MM.1S (cell line): ENCODE results near the gene DOK3.

ENCODE experiments used
- CTCF ChIP-seq: fragments of 300-600 bp; sonication (generic); IDR thresholded peaks from 2 replicates; pipeline ENCODE4 v1.5.1; 2016; ENCODE audit warnings: antibody characterized with exemption, low read length, mixed read lengths
- EZH2 ChIP-seq: fragments of 300-600 bp; sonication (generic); optimal IDR thresholded peaks from 2 replicates; pipeline ENCODE3; 2017; ENCODE audit warnings: low read depth, mild to moderate bottlenecking, antibody characterized with exemption, low read length, mixed read lengths
- EZH2phosphoT487 ChIP-seq: fragments of 300-600 bp; sonication (generic); IDR thresholded peaks from 2 replicates; pipeline ENCODE4 v1.6.1; 2018; ENCODE audit warnings: antibody characterized with exemption, low read length

GRCh38 chr5:177524539-177524900 is 14.9 kb upstream of the DOK3 start:
- TF ChIP-seq CTCF (no peak), EZH2 (no peak), EZH2phosphoT487 (no peak)
